HG03175 (cell line): ENCODE measurements around the gene IQUB.
"Not testable (repeated sequence)": the region's sequence is repeated elsewhere in the genome, so short reads cannot be mapped to it uniquely, and the experiment has no call there.

Source experiments
- ATAC-seq: cut with Tn5 transposase; IDR thresholded peaks from one replicate; pipeline ENCODE4 v1.9.1; 2021; ENCODE audit warnings: mild to moderate bottlenecking, moderate library complexity; ENCODE audit not compliant: unreplicated experiment

The IQUB gene

DNA sequence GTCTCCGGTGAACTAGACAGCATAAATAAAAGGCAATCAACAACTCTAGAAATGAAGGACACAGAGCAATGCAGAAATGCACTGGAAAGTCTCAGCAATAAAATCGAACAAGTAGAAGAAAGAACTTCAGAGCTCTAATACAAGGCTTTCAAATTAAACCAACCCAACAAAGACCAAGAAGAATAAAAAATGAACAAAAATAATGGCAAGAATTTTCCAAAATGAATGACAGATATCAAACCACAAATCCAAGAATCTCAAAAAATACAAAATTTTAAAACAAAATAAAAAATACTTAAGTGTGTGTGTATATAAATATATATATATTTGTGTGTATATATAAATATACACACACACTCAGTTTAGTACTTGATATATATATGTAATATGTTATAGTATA lies 110.8 kb downstream of the IQUB start:
- no peak for ATAC-seq

DNA sequence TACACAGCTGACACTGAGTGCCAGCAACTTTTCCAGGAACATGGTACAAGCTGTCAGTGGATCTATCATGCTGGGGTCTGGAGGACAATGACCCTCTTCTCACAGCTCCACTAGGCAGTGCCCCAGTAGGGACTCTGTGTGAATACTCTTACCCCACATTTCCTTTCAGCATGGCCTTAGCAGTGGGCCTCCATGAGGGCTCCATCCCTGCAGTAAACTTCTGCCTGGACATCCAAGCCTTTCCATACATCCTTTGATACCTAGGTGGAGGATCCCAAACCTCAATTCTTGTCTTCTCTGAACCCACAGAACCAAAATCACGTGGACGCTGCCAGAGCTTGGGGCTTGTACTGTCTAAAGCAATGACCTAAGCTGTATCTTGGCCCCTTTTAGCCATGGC lies 116.8 kb downstream of the IQUB start:
- no peak for ATAC-seq

DNA sequence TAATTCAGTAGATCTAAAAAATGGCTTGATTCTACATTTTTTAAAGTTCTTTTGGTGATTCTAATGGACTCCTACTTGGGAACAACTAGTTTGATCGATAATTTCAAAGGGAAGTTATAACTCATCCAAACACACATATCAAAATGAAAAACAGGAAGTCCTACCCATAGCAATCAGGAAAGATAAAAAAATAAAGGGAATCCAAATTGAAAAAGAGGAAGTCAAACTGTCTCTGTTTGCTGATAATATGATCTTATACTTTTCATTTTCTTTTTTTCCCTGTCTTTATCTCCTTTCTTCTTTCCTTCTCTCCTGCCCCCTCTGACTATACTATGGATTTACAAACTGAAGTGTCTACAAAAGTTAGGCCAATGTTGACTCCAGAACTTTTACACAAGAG lies 118.8 kb downstream of the IQUB start:
- no peak for ATAC-seq

DNA sequence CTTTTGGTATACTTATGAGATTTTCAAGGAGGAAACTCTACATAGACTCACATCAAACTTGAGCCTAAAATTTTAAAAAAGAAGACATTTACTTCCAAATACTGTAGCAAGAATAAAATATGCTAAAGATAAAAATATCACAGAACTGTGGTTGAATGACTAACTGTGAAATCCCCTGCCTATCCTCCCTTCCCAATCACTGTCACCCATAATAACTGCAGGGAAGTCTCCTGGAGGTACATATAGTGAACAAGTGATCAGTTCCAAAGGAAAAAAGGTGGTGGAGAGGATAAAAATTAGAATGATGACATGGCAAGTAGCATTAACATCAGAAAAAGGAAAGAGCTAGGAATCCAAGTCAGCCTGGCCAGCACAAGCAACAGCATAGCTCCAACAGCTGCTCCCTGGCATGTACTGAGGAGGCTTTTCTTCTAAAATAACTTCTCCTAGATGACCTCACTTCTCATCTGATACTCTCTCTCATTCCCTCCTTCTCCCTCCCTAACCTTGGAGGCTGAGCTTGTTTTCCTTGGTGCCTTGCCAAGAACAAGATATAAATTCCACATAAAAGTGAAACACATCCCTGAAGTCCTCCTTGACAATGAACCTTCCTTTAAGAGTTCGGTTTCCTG lies 124.0 kb downstream of the IQUB start:
- no peak for ATAC-seq

DNA sequence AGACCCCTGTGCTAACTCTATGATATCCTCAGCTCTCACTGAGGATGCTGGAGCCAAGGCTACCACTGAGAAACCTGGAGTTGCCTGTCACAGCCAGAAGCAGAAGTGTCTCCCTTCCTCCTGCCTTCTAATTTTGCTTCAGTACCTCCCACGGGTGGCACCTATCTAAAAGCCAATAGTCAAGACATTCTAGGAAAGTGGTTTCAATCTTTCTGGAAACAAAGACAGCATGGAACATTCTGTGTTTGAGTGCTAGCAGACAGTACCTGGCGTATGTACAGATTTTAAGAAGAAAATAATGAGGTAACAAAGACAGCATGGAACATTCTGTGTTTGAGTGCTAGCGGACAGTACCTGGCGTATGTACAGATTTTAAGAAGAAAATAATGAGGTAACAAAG lies 126.4 kb downstream of the IQUB start:
- not testable (repeated sequence) for ATAC-seq
